Ascending aorta (tissue), 2 donors: ENCODE results near the gene FAM217B. TPM values are rescaled to one million over a fixed set of nuclear protein-coding genes. Genes with fewer than 3 reads are reported as not detected.

Experiments
- DNase-seq, 2 donors: peaks; one replicate each; pipeline ENCODE4 v3.0.0-alpha.2; 2019; ENCODE audit warnings: low spot score in 2 of 2
- H3K27ac ChIP-seq, 2 donors: fragments of 200-600 bp; sonication (generic); one replicate each; pipeline ENCODE4 v1.5.1; 2016 to 2017; ENCODE audit warnings: mild to moderate bottlenecking in 1 of 2
- H3K27me3 ChIP-seq: fragments of 200-600 bp; sonication (generic); one replicate; pipeline ENCODE4 v1.5.1; 2017
- H3K36me3 ChIP-seq, 2 donors: fragments of 200-600 bp; sonication (generic); one replicate each; pipeline ENCODE4 v1.5.1; 2016
- H3K4me1 ChIP-seq, 2 donors: fragments of 200-600 bp; sonication (generic); one replicate each; pipeline ENCODE4 v1.5.1; 2016 to 2017; ENCODE audit warnings: mild to moderate bottlenecking in 1 of 2
- H3K4me3 ChIP-seq, 2 donors: fragments of 200-600 bp; sonication (generic); one replicate each; pipeline ENCODE4 v1.5.1; 2016 to 2017; ENCODE audit warnings: mild to moderate bottlenecking in 1 of 2
- H3K9me3 ChIP-seq, 2 donors: fragments of 200-600 bp; sonication (generic); one replicate each; pipeline ENCODE4 v1.5.1; 2016
- intact Hi-C: fragments of 100-400 bp; cut with DNase I; formaldehyde crosslinking; loops from one replicate; pipeline ENCODE4 v1.15.1; 2023
- total RNA-seq: library from RNA; depleted of rRNA; stranded (reverse); fragments of >200 nt; gene quantifications from one replicate; pipeline ENCODE4 v1.1.0, GENCODE V29; 2016
- TF ChIP-seq, protein P1 (sequence below), 3 experiments: fragments of 200-600 bp in 2 of 3; fragments of 450-650 bp in 1 of 3; sonication (generic) in 2 of 3; IDR thresholded peaks; one replicate each; pipeline ENCODE4 v1.5.1; 2016 to 2019; ENCODE audit warnings: antibody characterized with exemption in 3 of 3, mild to moderate bottlenecking in 1 of 3, moderate library complexity in 1 of 3

Gene FAM217B
- total RNA-seq, 1 donor from 2014 or later, result 2.6 TPM

DNA sequence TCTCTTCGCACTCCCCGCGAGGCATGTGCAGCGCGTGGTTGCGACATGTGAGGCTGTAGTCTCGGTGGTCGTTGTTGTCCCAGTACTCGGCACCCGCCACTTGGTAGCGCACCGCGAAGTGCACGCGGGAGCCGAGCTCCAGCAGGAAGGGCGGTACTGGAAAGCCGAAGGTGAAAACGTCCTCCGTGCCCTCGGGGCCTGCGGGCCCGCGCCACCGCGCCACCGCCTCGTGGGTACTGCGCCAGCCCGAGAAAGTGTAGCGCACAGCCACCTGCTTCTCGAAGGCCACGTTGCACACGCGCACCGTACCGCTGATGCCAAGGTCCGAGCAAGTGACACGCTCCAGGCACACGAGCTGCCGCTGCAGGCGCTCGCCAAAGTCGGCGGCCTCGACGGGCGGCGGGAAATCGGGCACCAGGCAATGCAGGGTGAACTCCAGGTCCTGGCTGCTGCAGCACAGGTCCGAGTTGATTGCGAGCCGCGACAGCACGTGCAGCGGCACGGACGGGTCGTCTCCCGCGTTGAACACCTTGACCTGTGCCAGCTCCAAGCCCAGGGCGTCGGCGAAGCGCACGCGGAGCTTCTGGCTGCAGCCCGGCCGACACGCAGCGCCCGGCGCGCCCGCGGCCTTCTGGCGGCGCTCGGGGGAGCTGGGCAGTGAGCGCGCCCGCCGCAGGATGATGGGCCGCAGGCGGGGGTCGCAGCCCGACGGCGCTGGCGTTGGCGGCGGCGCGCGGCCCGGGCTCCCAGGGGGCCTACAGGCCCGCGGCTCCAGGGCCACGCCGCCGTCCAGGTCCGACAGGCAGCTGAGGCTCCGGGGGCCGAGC, 924 bp upstream of the FAM217B start:
- intact Hi-C loops, result loop anchor here (5.0 kb wide), 2 partner anchors 942 to 1047 kb away; no protein-coding TSS in a partner anchor
- peaks cover 9 to 23% of the 10 kb centered on the region in 2 donors for H3K36me3 ChIP-seq
- peaks cover 14 to 31% of the 10 kb centered on the region in 2 donors for H3K4me1 ChIP-seq
- no peak for DNase-seq
- no peaks in the 10 kb centered on the region for H3K27me3 ChIP-seq
- peak overlapping the region; percentile 92 to 94 for H3K27ac ChIP-seq
- no peaks in the 10 kb centered on the region for H3K9me3 ChIP-seq
- TF ChIP-seq, protein P1, sequence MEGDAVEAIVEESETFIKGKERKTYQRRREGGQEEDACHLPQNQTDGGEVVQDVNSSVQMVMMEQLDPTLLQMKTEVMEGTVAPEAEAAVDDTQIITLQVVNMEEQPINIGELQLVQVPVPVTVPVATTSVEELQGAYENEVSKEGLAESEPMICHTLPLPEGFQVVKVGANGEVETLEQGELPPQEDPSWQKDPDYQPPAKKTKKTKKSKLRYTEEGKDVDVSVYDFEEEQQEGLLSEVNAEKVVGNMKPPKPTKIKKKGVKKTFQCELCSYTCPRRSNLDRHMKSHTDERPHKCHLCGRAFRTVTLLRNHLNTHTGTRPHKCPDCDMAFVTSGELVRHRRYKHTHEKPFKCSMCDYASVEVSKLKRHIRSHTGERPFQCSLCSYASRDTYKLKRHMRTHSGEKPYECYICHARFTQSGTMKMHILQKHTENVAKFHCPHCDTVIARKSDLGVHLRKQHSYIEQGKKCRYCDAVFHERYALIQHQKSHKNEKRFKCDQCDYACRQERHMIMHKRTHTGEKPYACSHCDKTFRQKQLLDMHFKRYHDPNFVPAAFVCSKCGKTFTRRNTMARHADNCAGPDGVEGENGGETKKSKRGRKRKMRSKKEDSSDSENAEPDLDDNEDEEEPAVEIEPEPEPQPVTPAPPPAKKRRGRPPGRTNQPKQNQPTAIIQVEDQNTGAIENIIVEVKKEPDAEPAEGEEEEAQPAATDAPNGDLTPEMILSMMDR (IDR thresholded peaks at IDR 0.05), result no peak
- peak overlapping the region; percentile 79 to 88 for H3K4me3 ChIP-seq

DNA sequence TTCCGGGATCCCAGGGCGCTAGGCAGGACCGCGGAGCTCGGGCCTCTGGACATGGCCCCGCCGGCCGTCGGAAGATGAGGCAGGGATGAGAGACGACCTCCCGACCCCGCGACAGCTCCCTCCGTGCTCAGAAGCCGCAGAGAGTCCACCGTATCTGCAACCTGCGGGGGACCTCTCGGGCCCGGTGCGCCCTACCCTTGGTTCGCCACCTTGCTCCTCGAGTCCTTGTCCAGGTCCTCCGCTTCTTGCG, 385 bp upstream of the FAM217B start:
- H3K27me3 ChIP-seq, result no peaks in the 10 kb centered on the region
- peak in 1 of 2 donors; percentile 72 for DNase-seq
- H3K4me3 ChIP-seq, result peak overlapping the region; percentile 79 to 88
- TF ChIP-seq, protein P1 (IDR thresholded peaks at IDR 0.05), result no peak
- peaks cover 13 to 28% of the 10 kb centered on the region in 2 donors for H3K36me3 ChIP-seq
- H3K27ac ChIP-seq, result peak overlapping the region; percentile 92 to 94
- H3K9me3 ChIP-seq, result no peaks in the 10 kb centered on the region
- peaks cover 14 to 31% of the 10 kb centered on the region in 2 donors for H3K4me1 ChIP-seq
- intact Hi-C loops, result loop anchor here (5.0 kb wide), 3 partner anchors 943 to 1633 kb away; partner anchors contain the start of gene RAB22A

DNA sequence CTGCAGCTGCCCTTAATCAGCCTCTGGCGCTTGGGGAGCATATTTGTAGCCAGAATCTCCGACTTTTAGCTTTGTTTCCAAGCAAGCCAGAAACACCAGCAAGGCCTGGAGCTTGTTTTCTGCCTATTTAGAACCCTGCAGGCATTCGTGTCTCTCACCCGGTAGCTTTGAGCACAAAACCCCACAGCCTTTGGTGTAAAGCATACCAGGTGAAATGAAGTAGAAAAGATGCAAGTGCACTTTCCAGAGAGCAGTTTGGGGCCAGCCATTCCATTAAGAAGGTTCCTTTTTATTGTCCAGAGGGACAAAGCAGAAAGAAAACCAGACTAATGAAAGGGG, 736 bp downstream of the FAM217B start:
- H3K4me1 ChIP-seq, result peaks cover 14 to 31% of the 10 kb centered on the region in 2 donors
- TF ChIP-seq, protein P1 (IDR thresholded peaks at IDR 0.05), result no peak

DNA sequence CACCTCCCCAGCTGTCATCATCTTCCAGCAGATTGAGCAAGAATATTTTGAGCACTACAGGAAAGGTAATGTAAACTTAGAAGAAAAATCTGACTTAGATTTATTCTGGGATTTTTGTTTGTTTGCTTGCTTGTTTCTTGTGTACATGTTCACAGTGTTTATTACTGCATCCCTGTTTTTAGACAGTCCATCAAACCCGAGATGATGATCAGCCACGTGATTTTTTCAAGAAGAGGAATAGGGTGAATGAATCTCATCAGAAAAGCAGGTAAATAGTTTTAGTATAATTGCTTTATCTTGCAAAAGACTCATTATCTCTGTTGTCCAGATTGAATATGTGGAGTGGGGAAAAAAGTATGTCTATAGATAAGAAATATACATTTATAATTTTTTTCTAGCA, 2.1 kb downstream of the FAM217B start:
- H3K4me1 ChIP-seq, result peaks cover 14 to 33% of the 10 kb centered on the region in 2 donors
- peaks cover 13 to 32% of the 10 kb centered on the region in 2 donors for H3K36me3 ChIP-seq
- H3K27me3 ChIP-seq, result no peaks in the 10 kb centered on the region
- no peak for DNase-seq
- H3K9me3 ChIP-seq, result no peaks in the 10 kb centered on the region
- TF ChIP-seq, protein P1 (IDR thresholded peaks at IDR 0.05), result no peak
- H3K27ac ChIP-seq, result no peak overlapping the region
- H3K4me3 ChIP-seq, result no peak overlapping the region
- intact Hi-C loops, result loop anchor here (5.0 kb wide), 1 partner anchor 1635 kb away; the partner anchor contains the start of gene RAB22A

More for the DNA sequence above, 736 bp downstream of the FAM217B start:
- no peaks in the 10 kb centered on the region for H3K9me3 ChIP-seq
- H3K27ac ChIP-seq, result peak overlapping the region; percentile 92 to 94
- peak overlapping the region; percentile 79 to 88 for H3K4me3 ChIP-seq
- DNase-seq, result no peak
- H3K36me3 ChIP-seq, result peaks cover 13 to 32% of the 10 kb centered on the region in 2 donors
- intact Hi-C loops, result loop anchor here (5.0 kb wide), 1 partner anchor 1634 kb away; the partner anchor contains the start of gene RAB22A
- H3K27me3 ChIP-seq, result no peaks in the 10 kb centered on the region

DNA sequence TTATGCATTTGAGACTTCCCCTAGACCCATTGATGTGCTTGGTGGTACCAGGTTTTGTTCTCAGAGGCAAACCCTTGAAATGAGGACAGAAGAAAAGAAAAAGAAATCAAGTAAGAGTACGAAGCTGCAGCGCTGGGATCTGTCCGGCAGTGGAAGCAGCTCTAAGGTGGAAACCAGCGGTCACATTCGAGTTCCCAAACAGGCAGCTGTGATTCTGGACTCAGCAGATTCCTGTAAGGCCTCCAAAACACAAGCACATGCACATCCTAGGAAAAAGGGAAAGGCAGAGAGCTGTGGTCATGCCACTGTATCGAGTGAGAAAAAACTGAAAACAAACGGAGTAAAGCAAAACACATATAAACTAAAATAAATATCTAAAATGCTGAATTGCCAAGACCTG, 4.5 kb downstream of the FAM217B start:
- H3K4me1 ChIP-seq, result peaks cover 0 to 18% of the 10 kb centered on the region in 2 donors

More for the DNA sequence above, 4.5 kb downstream of the FAM217B start:
- no peak for DNase-seq
- intact Hi-C loops, result loop anchor here (5.0 kb wide), 1 partner anchor 1637 kb away; the partner anchor contains the start of gene RAB22A
- no peak overlapping the region for H3K27ac ChIP-seq
- peaks cover 13 to 32% of the 10 kb centered on the region in 2 donors for H3K36me3 ChIP-seq
- no peaks in the 10 kb centered on the region for H3K27me3 ChIP-seq
- TF ChIP-seq, protein P1 (IDR thresholded peaks at IDR 0.05), result no peak
- H3K9me3 ChIP-seq, result no peaks in the 10 kb centered on the region
- H3K4me3 ChIP-seq, result no peak overlapping the region
